HCT116 (cell line): ENCODE results near the gene ACOT8. TPM values are rescaled to one million over a fixed set of nuclear protein-coding genes. Genes with fewer than 3 reads are reported as not detected.

Experiments used
- ATAC-seq: fragments of 200-7000 bp; cut with Tn5 transposase; 2 replicates; pipeline ENCODE4 v1.9.1; 2020; ENCODE audit warnings: mild to moderate bottlenecking, moderate library complexity
- BruUV-seq: library from RNA; stranded (reverse); fragments of 400-500 nt; replicated peaks from 2 replicates; lab custom pipeline; 2021; lab: Mats Ljungman, UMichigan
- CTCF ChIA-PET: fragments of 300-600 bp; sonication (Branson Sonifier 250); formaldehyde crosslinking; loops from one replicate; lab custom pipeline; 2021; ENCODE audit warnings: antibody characterized with exemption; lab: Charles Lee
- POLR2A ChIA-PET: fragments of 300-600, 350-600 bp; sonication (Branson Sonifier 250); formaldehyde crosslinking; loops from one replicate; lab custom pipeline; 2021; ENCODE audit warnings: antibody characterized with exemption; lab: Charles Lee
- RAD21 ChIA-PET, 2 experiments: fragments of 300-600 bp; sonication (Branson Sonifier 250); formaldehyde crosslinking; loops; one replicate each; lab custom pipeline; 2023; ENCODE audit warnings: low total read pairs in 2 of 2; ENCODE audit not compliant: uncharacterized antibody in 2 of 2, unreplicated experiment in 2 of 2, low non-redundant PET in 1 of 2; lab: Charles Lee
- DNase-seq: peaks from one replicate; pipeline ENCODE4 v3.0.0-alpha.2; 2010; ENCODE audit warnings: low read depth, low spot score
- H2AFZ ChIP-seq: fragments of 200-600 bp; shearing (Covaris generic), sonication (generic); 2 replicates; pipeline ENCODE4 v1.6.1; 2017; ENCODE audit warnings: low read depth, mixed run types, mixed read lengths, antibody characterized with exemption, low read length; ENCODE audit not compliant: poor library complexity, severe bottlenecking
- H3K27ac ChIP-seq: 2 replicates; pipeline ENCODE4 v1.5.1; 2012; ENCODE audit warnings: low read depth, low read length
- H3K27me3 ChIP-seq: fragments of 200-600 bp; sonication (generic); 2 replicates; pipeline ENCODE4 v1.6.1; 2016; ENCODE audit warnings: mixed run types, low read length, mixed read lengths; ENCODE audit not compliant: insufficient read depth
- H3K36me3 ChIP-seq, 2 experiments: fragments of 200-500 bp in 1 of 2; fragments of 200-600 bp in 1 of 2; sonication (Bioruptor generic) in 1 of 2; sonication (generic) in 1 of 2; 2 replicates each; pipeline versions ENCODE4 v1.5.1 to v1.6.1; 2014 to 2016; ENCODE audit warnings: low read length in 2 of 2, inconsistent platforms in 1 of 2, mixed read lengths in 1 of 2, mixed run types in 1 of 2; ENCODE audit not compliant: insufficient read depth in 2 of 2, control insufficient read depth in 1 of 2
- H3K4me1 ChIP-seq, 2 experiments: fragments of 200-600 bp in 1 of 2; sonication (generic) in 1 of 2; 2 replicates each; pipeline versions ENCODE4 v1.5.1 to v1.6.1; 2012 to 2017; ENCODE audit warnings: low read length in 2 of 2, inconsistent platforms in 1 of 2, mild to moderate bottlenecking in 1 of 2, mixed read lengths in 1 of 2, mixed run types in 1 of 2, moderate library complexity in 1 of 2; ENCODE audit not compliant: insufficient read depth in 2 of 2, control insufficient read depth in 1 of 2
- H3K4me2 ChIP-seq: fragments of 200-600 bp; sonication (generic); 2 replicates; pipeline ENCODE4 v1.6.1; 2017; ENCODE audit warnings: mixed run types, low read length, mixed read lengths
- H3K4me3 ChIP-seq, 2 experiments: fragments of 200-600 bp in 1 of 2; sonication (generic) in 1 of 2; replicated peaks in 1 of 2; 2 replicates each; pipeline ENCODE4 v1.5.1; 2011 to 2016; ENCODE audit warnings: low read length in 2 of 2, control low read depth in 1 of 2, low read depth in 1 of 2, mild to moderate bottlenecking in 1 of 2, mixed read lengths in 1 of 2, mixed run types in 1 of 2
- H3K79me2 ChIP-seq: fragments of 200-600 bp; sonication (generic); 2 replicates; pipeline ENCODE4 v1.6.1; 2017; ENCODE audit warnings: mild to moderate bottlenecking, mixed run types, low read length, moderate library complexity, mixed read lengths; ENCODE audit not compliant: insufficient read depth
- H3K9ac ChIP-seq: fragments of 200-600 bp; sonication (generic); 2 replicates; pipeline ENCODE4 v1.6.1; 2016; ENCODE audit warnings: low read length, mixed read lengths
- H3K9me2 ChIP-seq: fragments of 200-600 bp; sonication (generic), shearing (Covaris generic); 2 replicates; pipeline ENCODE4 v1.6.1; 2017; ENCODE audit warnings: mixed run types, mild to moderate bottlenecking, moderate library complexity; ENCODE audit not compliant: insufficient read depth
- H3K9me3 ChIP-seq, 2 experiments: fragments of 200-500 bp in 1 of 2; fragments of 200-600 bp in 1 of 2; sonication (Bioruptor generic) in 1 of 2; sonication (generic) in 1 of 2; 2 replicates each; pipeline ENCODE4 v1.6.1; 2014 to 2017; ENCODE audit warnings: low read length in 2 of 2, mixed read lengths in 2 of 2, inconsistent platforms in 1 of 2, low read depth in 1 of 2, mild to moderate bottlenecking in 1 of 2, mixed run types in 1 of 2, moderate library complexity in 1 of 2; ENCODE audit not compliant: control insufficient read depth in 1 of 2, insufficient read depth in 1 of 2
- H4K20me1 ChIP-seq: fragments of 200-600 bp; sonication (generic), shearing (Covaris generic); 2 replicates; pipeline ENCODE4 v1.6.1; 2017; ENCODE audit warnings: mixed run types, mild to moderate bottlenecking, moderate library complexity; ENCODE audit not compliant: insufficient read depth
- CBX3 ChIP-seq: IDR thresholded peaks from 2 replicates; pipeline ENCODE4 v1.6.1; 2012; ENCODE audit warnings: low read depth
- CEBPB ChIP-seq: IDR thresholded peaks from 2 replicates; pipeline ENCODE4 v1.6.1; 2012; ENCODE audit warnings: low read depth
- EGR1 ChIP-seq: IDR thresholded peaks from 2 replicates; pipeline ENCODE4 v1.6.1; 2012; ENCODE audit warnings: low read depth
- ELF1 ChIP-seq: IDR thresholded peaks from 2 replicates; pipeline ENCODE4 v1.6.1; 2012; ENCODE audit warnings: low read depth, borderline replicate concordance
- EZH2 ChIP-seq: fragments of 200-600 bp; sonication (generic); IDR thresholded peaks from 2 replicates; pipeline ENCODE4 v1.6.1; 2017; ENCODE audit warnings: antibody characterized with exemption, mixed run types
- EZH2phosphoT487 ChIP-seq: fragments of 200-600 bp; IDR thresholded peaks from 2 replicates; pipeline ENCODE4 v1.6.1; 2018; ENCODE audit warnings: antibody characterized with exemption, borderline replicate concordance
- FOSL1 ChIP-seq: IDR thresholded peaks from 2 replicates; pipeline ENCODE4 v1.6.1; 2012; ENCODE audit warnings: low read depth
- JUND ChIP-seq: IDR thresholded peaks from 2 replicates; pipeline ENCODE4 v1.6.1; 2012
- POLR2A ChIP-seq: IDR thresholded peaks from 2 replicates; pipeline ENCODE4 v1.7.0; 2011; ENCODE audit warnings: borderline replicate concordance; ENCODE audit not compliant: insufficient read depth, insufficient read length; ENCODE audit errors: extremely low read depth
- POLR2AphosphoS5 ChIP-seq: IDR thresholded peaks from 2 replicates; pipeline ENCODE4 v1.6.1; 2011; ENCODE audit warnings: mild to moderate bottlenecking, low read depth, low read length, moderate library complexity
- RAD21 ChIP-seq: IDR thresholded peaks from 2 replicates; pipeline ENCODE4 v1.6.1; 2012; ENCODE audit warnings: low read depth, mild to moderate bottlenecking
- SIN3A ChIP-seq: IDR thresholded peaks from 2 replicates; pipeline ENCODE4 v1.6.1; 2012; ENCODE audit warnings: low read depth
- SP1 ChIP-seq: IDR thresholded peaks from 2 replicates; pipeline ENCODE4 v1.6.1; 2012; ENCODE audit warnings: low read depth
- SRF ChIP-seq: IDR thresholded peaks from 2 replicates; pipeline ENCODE4 v1.6.1; 2012; ENCODE audit warnings: low read depth
- TCF7L2 ChIP-seq: IDR thresholded peaks from 2 replicates; pipeline ENCODE4 v1.7.0; 2011; ENCODE audit warnings: borderline replicate concordance, inconsistent platforms; ENCODE audit not compliant: insufficient read depth, insufficient read length; ENCODE audit errors: extremely low read depth
- YY1 ChIP-seq: IDR thresholded peaks from 2 replicates; pipeline ENCODE4 v1.6.1; 2011; ENCODE audit warnings: low read length, low read depth, moderate library complexity, mild to moderate bottlenecking; ENCODE audit not compliant: insufficient replicate concordance; ENCODE audit errors: extremely low read depth
- ZFX ChIP-seq: fragments of 450-650 bp; IDR thresholded peaks from 2 replicates; pipeline ENCODE4 v1.6.1; 2017
- intact Hi-C: fragments of 100-400 bp; cut with micrococcal nuclease; formaldehyde crosslinking; loops from 2 replicates; pipeline ENCODE4 v1.10.0; 2022
- total RNA-seq: library from RNA; stranded (reverse); gene quantifications from one replicate; pipeline ENCODE4 v1.2.1, GENCODE V29; 2021; ENCODE audit not compliant: unreplicated experiment
- TF ChIP-seq, protein P1 (sequence below): IDR thresholded peaks from 2 replicates; pipeline ENCODE4 v1.6.1; 2012; ENCODE audit warnings: low read depth
- TF ChIP-seq, protein P2 (sequence below): IDR thresholded peaks from 2 replicates; pipeline ENCODE4 v1.6.1; 2011; ENCODE audit warnings: mild to moderate bottlenecking, low read length, moderate library complexity; ENCODE audit not compliant: insufficient replicate concordance; ENCODE audit errors: extremely low read depth
- TF ChIP-seq, protein P3 (sequence below): IDR thresholded peaks from 2 replicates; pipeline ENCODE4 v1.6.1; 2012

ACOT8 gene
- total RNA-seq, 1 experiment from 2014 or later = 12.2 TPM

DNA sequence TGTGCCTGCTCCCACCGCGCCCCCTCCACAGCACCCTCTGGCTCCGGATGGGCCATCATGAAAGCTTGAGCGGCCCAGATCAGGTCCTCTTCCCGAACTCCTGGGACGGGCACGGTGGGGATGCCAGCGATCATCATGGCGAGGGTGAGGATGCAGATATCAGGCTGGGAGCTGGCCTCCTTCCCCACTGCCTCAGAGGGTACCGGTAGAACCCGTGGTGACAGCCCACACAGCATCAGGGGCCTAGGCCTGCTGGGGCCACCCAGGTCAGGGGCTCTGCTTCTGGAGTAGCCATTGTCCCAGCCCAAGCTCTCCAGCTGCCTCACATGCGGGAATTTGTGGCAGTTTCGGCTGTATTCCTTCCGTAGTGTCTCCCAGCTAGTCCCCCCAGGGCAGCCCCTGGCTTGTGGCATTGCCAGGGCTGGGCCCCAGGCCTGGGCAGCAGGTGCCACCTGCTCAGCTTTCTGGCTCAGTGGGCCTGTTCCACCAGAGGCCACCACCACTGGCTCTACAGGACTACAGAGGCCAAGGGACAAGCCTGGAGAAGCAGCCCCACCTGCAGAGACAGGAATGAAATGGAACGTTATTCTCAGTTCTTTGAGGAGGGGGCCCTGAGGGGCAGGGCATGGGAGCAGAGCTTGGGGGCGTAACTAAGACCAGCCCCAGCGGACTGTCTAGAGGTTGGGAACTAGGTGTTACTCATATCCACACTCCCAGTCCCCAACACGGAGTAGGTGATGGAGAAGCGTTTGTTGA is 29.6 kb upstream of the ACOT8 start:
- RAD21 ChIA-PET = no interaction called here
- Histone ChIP-seq H2AFZ (no peak overlapping the region), H4K20me1 (no peaks in the 10 kb centered on the region), H3K9me3 (no peaks in the 10 kb centered on the region), H3K79me2 (peaks cover 15% of the 10 kb centered on the region), H3K4me3 (no peak overlapping the region), H3K27me3 (no peaks in the 10 kb centered on the region), H3K9me2 (no peaks in the 10 kb centered on the region), H3K27ac (no peak overlapping the region), H3K36me3 (peaks cover 8 to 18% of the 10 kb centered on the region in 2 experiments; a peak in 2 of 4 replicates), H3K4me1 (peaks cover 19 to 32% of the 10 kb centered on the region in 2 experiments), H3K4me2 (no peak overlapping the region), H3K9ac (no peak overlapping the region)
- TF ChIP-seq, protein P1, sequence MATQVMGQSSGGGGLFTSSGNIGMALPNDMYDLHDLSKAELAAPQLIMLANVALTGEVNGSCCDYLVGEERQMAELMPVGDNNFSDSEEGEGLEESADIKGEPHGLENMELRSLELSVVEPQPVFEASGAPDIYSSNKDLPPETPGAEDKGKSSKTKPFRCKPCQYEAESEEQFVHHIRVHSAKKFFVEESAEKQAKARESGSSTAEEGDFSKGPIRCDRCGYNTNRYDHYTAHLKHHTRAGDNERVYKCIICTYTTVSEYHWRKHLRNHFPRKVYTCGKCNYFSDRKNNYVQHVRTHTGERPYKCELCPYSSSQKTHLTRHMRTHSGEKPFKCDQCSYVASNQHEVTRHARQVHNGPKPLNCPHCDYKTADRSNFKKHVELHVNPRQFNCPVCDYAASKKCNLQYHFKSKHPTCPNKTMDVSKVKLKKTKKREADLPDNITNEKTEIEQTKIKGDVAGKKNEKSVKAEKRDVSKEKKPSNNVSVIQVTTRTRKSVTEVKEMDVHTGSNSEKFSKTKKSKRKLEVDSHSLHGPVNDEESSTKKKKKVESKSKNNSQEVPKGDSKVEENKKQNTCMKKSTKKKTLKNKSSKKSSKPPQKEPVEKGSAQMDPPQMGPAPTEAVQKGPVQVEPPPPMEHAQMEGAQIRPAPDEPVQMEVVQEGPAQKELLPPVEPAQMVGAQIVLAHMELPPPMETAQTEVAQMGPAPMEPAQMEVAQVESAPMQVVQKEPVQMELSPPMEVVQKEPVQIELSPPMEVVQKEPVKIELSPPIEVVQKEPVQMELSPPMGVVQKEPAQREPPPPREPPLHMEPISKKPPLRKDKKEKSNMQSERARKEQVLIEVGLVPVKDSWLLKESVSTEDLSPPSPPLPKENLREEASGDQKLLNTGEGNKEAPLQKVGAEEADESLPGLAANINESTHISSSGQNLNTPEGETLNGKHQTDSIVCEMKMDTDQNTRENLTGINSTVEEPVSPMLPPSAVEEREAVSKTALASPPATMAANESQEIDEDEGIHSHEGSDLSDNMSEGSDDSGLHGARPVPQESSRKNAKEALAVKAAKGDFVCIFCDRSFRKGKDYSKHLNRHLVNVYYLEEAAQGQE = no peak
- no peak for TF ChIP-seq EGR1
- TF ChIP-seq POLR2AphosphoS5 = no peak
- no peak for TF ChIP-seq SP1
- TF ChIP-seq, protein P2, sequence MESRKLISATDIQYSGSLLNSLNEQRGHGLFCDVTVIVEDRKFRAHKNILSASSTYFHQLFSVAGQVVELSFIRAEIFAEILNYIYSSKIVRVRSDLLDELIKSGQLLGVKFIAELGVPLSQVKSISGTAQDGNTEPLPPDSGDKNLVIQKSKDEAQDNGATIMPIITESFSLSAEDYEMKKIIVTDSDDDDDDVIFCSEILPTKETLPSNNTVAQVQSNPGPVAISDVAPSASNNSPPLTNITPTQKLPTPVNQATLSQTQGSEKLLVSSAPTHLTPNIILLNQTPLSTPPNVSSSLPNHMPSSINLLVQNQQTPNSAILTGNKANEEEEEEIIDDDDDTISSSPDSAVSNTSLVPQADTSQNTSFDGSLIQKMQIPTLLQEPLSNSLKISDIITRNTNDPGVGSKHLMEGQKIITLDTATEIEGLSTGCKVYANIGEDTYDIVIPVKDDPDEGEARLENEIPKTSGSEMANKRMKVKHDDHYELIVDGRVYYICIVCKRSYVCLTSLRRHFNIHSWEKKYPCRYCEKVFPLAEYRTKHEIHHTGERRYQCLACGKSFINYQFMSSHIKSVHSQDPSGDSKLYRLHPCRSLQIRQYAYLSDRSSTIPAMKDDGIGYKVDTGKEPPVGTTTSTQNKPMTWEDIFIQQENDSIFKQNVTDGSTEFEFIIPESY = no peak
- no peak for TF ChIP-seq EZH2phosphoT487
- no peak for TF ChIP-seq CEBPB
- TF ChIP-seq RAD21 = no peak
- no peak for TF ChIP-seq CBX3
- no peak for TF ChIP-seq ELF1
- no peak for TF ChIP-seq SRF
- TF ChIP-seq FOSL1 = no peak
- no peak for TF ChIP-seq YY1
- TF ChIP-seq SIN3A = no peak
- no peak for TF ChIP-seq TCF7L2
- no peak for TF ChIP-seq JUND
- TF ChIP-seq, protein P3, sequence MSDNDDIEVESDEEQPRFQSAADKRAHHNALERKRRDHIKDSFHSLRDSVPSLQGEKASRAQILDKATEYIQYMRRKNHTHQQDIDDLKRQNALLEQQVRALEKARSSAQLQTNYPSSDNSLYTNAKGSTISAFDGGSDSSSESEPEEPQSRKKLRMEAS = no peak
- no peak for TF ChIP-seq POLR2A
- no peak for TF ChIP-seq ZFX
- TF ChIP-seq EZH2 = no peak
- ATAC-seq = no peak
- CTCF ChIA-PET = no interaction called here
- intact Hi-C loops = no loop called here
- BruUV-seq = no TSS peak
- POLR2A ChIA-PET = no interaction called here
- no peak for DNase-seq
